Right cardiac atrium (tissue), 5 donors: ENCODE data around the gene THSD1. TPM values are rescaled to one million over a fixed set of nuclear protein-coding genes. Genes with fewer than 3 reads are reported as not detected.

Experiments
- ATAC-seq, 2 donors: fragments of 200-7000 bp; cut with Tn5 transposase; one replicate each; pipeline versions ENCODE4 v1.8.0 to v1.9.1; 2020; ENCODE audit warnings: moderate library complexity in 2 of 2, mild to moderate bottlenecking in 1 of 2
- DNase-seq, 3 donors: peaks; one replicate each; pipeline ENCODE4 v3.0.0-alpha.2; 2020
- H3K27ac ChIP-seq: one replicate; pipeline ENCODE4 v1.5.1; 2013; ENCODE audit warnings: mild to moderate bottlenecking, low read length, control low read depth, moderate library complexity
- H3K27me3 ChIP-seq: one replicate; pipeline ENCODE4 v1.6.1; 2013; ENCODE audit not compliant: control insufficient read depth, insufficient read depth
- H3K4me1 ChIP-seq: one replicate; pipeline ENCODE4 v1.6.1; 2013; ENCODE audit warnings: low read length; ENCODE audit not compliant: control insufficient read depth, insufficient read depth
- H3K4me3 ChIP-seq: one replicate; pipeline ENCODE4 v1.5.1; 2013; ENCODE audit warnings: low read length, control low read depth
- H3K9me3 ChIP-seq: one replicate; pipeline ENCODE4 v1.6.1; 2013; ENCODE audit warnings: low read length; ENCODE audit not compliant: control insufficient read depth
- WGBS: extraction: QIAGEN DNeasy Blood & Tissue Kit; methylation state at CpG from one replicate; pipeline ENCODE4 v1.1.7; 2013; 5-methylcytosine and 5-hydroxymethylcytosine counted together
- intact Hi-C, 4 donors: fragments of 100-400 bp; cut with DNase I; formaldehyde crosslinking; loops; one replicate each; pipeline versions ENCODE4 v1.11.0 to v1.14.0; 2022 to 2023
- long read RNA-seq, 4 donors: library from polyadenylated mRNA; unstranded; transcript quantifications; one replicate each; pipeline ENCODE4 v2.0.0, GENCODE V29; 2020 to 2021
- polyA plus RNA-seq: library from polyadenylated mRNA; stranded (reverse); fragments of 200-250 nt; gene quantifications from one replicate; pipeline ENCODE4 v1.2.3, GENCODE V29; 2013
- total RNA-seq, 4 donors: library from RNA; stranded (reverse); fragmentation: NEBNext Ultra II Directional; extraction: Animal tissue kit (Norgen Biotek cat#: 25700); gene quantifications; one replicate each; pipeline ENCODE4 v1.2.1, GENCODE V29; 2021
- donor health status: healthy with polysubstance abuse.
- donor health status: DM: no; HTN: yes; CAD: no.
- donor health status: DM: no; HTN: no; CAD: no.
- donor health status: DM: no; HTN: yes; CAD: no; lungs with severe emphysema.
- donor health status: DM: yes; HTN: yes; CAD: no.

The THSD1 gene
- total RNA-seq (1 to 10 TPM; 5.4 to 7.0 (median 6.2) TPM), polyA plus RNA-seq (3.9 TPM)
- long read RNA-seq, donor 1, transcript THSD1-201 (5 exons, 2,962 nt) = major isoform, 9 of 20 reads
- long read RNA-seq, donor 1, transcript THSD1-202 (4 exons, 3,189 nt) = minor isoform, 6 of 20 reads
- long read RNA-seq, donor 1, partial matches to known transcripts = 3 of 20 reads
- long read RNA-seq, donor 1, other reads (novel, unspliced or antisense) = 2 of 20 reads
- long read RNA-seq, donor 2, partial matches to known transcripts = 0 of 7 reads
- long read RNA-seq, donor 2, other reads (novel, unspliced or antisense) = 2 of 7 reads
- long read RNA-seq, donor 3, transcript THSD1-202 (4 exons, 3,189 nt) = major isoform, 19 of 40 reads
- long read RNA-seq, donor 3, transcript THSD1-201 (5 exons, 2,962 nt) = minor isoform, 11 of 40 reads
- long read RNA-seq, donor 3, partial matches to known transcripts = 2 of 40 reads
- long read RNA-seq, donor 3, other reads (novel, unspliced or antisense) = 8 of 40 reads
- long read RNA-seq, donor 4, partial matches to known transcripts = 1 of 5 reads
- long read RNA-seq, donor 4, other reads (novel, unspliced or antisense) = 0 of 5 reads

GRCh38 chr13:52405767-52406494 is at the start of gene THSD1:
Gene THSD1 (minus strand): TSS chr13:52406172. CDS start chr13:52402600, 3,572 bp downstream.
- no peaks in the 10 kb centered on the region for H3K9me3 ChIP-seq
- peak; percentile 85 to 93 (median 93) for DNase-seq
- peak within 1 kb of the TSS; percentile 38 for H3K4me3 ChIP-seq
- no peaks in the 10 kb centered on the region for H3K27me3 ChIP-seq
- no peaks in the 10 kb centered on the region for H3K4me1 ChIP-seq
- H3K27ac ChIP-seq = peak within 1 kb of the TSS; percentile 19
- intact Hi-C loops = no loop called here
- peak; percentile 96 to 98 for ATAC-seq
- under 1% methylated on average over 68 of the region's 68 CpGs for WGBS

- H3K27me3 ChIP-seq = no peaks in the 10 kb centered on the region
- no peaks in the 10 kb centered on the region for H3K9me3 ChIP-seq
- peak; percentile 73 to 89 (median 88) for DNase-seq
- H3K4me1 ChIP-seq = no peaks in the 10 kb centered on the region
- H3K27ac ChIP-seq = peak overlapping the region; percentile 71
- peak overlapping the region; percentile 64 for H3K4me3 ChIP-seq
- intact Hi-C loops = loop anchor here in 1 of 4 donors (10.0 kb wide), 1 partner anchor 111 kb away; no protein-coding TSS in a partner anchor
- ATAC-seq = peak; percentile 64 to 77
- whole genome bisulfite sequencing = under 1% methylated on average over 37 of the region's 37 CpGs
These were observed 49.7 kb upstream of the THSD1 start for GRCh38 chr13:52455677-52456041.

GRCh38 chr13:52454820-52455676 is 49.1 kb upstream of the THSD1 start, which contains the start of gene CKAP2:
Gene CKAP2 (plus strand): TSS chr13:52455478. CDS start chr13:52455557, 79 bp downstream.
- peak within 1 kb of the TSS; percentile 64 for H3K4me3 ChIP-seq
- H3K27ac ChIP-seq = peak within 1 kb of the TSS; percentile 71
- H3K27me3 ChIP-seq = no peaks in the 10 kb centered on the region
- H3K9me3 ChIP-seq = no peaks in the 10 kb centered on the region
- WGBS = under 1% methylated on average over 56 of the region's 56 CpGs
- peak; percentile 94 to 98 (median 96) for DNase-seq
- peak; percentile 95 to 96 for ATAC-seq
- no peaks in the 10 kb centered on the region for H3K4me1 ChIP-seq
- intact Hi-C loops = loop anchor here in 3 of 4 donors (5.0 to 10.0 kb wide), 3 partner anchors 53 to 113 kb away; no protein-coding TSS in a partner anchor

GRCh38 chr13:52454459-52454819 is 48.5 kb upstream of the THSD1 start:
- 16% methylated on average over 8 of the region's 8 CpGs for WGBS
- intact Hi-C loops = loop anchor here in 3 of 4 donors (5.0 to 10.0 kb wide), 3 partner anchors 52 to 112 kb away; no protein-coding TSS in a partner anchor
- no peak for ATAC-seq
- no peaks in the 10 kb centered on the region for H3K9me3 ChIP-seq
- no peak for DNase-seq
- H3K27ac ChIP-seq = no peak overlapping the region
- H3K4me3 ChIP-seq = peak overlapping the region; percentile 64
- no peaks in the 10 kb centered on the region for H3K27me3 ChIP-seq
- no peaks in the 10 kb centered on the region for H3K4me1 ChIP-seq

GRCh38 chr13:52452470-52452869 is 46.5 kb upstream of the THSD1 start:
- peaks cover 2% of the 10 kb centered on the region for H3K4me1 ChIP-seq
- no peak overlapping the region for H3K4me3 ChIP-seq
- intact Hi-C loops = loop anchor here in 3 of 4 donors (5.0 to 10.0 kb wide), 3 partner anchors 50 to 110 kb away; no protein-coding TSS in a partner anchor
- no peak overlapping the region for H3K27ac ChIP-seq
- DNase-seq (no peak), ATAC-seq (no peak)
- H3K9me3 ChIP-seq = no peaks in the 10 kb centered on the region
- 48% methylated on average over 2 of the region's 2 CpGs for WGBS
- no peaks in the 10 kb centered on the region for H3K27me3 ChIP-seq

- WGBS = 84% methylated on average over 24 of the region's 24 CpGs
- Histone ChIP-seq H3K27ac (no peak overlapping the region), H3K9me3 (no peaks in the 10 kb centered on the region), H3K27me3 (no peaks in the 10 kb centered on the region), H3K4me1 (peaks cover 2% of the 10 kb centered on the region), H3K4me3 (no peak overlapping the region)
- DNase-seq = peak in 1 of 3 donors; percentile 57
- no peak for ATAC-seq
- intact Hi-C loops = loop anchor here in 3 of 4 donors (5.0 to 10.0 kb wide), 3 partner anchors 49 to 109 kb away; no protein-coding TSS in a partner anchor
These were observed 45.3 kb upstream of the THSD1 start for GRCh38 chr13:52451135-52451804.

GRCh38 chr13:52450793-52451116 is 44.8 kb upstream of the THSD1 start:
- H3K9me3 ChIP-seq = no peaks in the 10 kb centered on the region
- peaks cover 2% of the 10 kb centered on the region for H3K4me1 ChIP-seq
- H3K4me3 ChIP-seq = no peak overlapping the region
- intact Hi-C loops = loop anchor here in 3 of 4 donors (5.0 to 10.0 kb wide), 3 partner anchors 48 to 108 kb away; no protein-coding TSS in a partner anchor
- no peak overlapping the region for H3K27ac ChIP-seq
- H3K27me3 ChIP-seq = no peaks in the 10 kb centered on the region
- no peak for ATAC-seq
- no peak for DNase-seq
- 9% methylated on average over 8 of the region's 8 CpGs for WGBS

- WGBS = under 1% methylated on average over 105 of the region's 105 CpGs
- H3K27me3 ChIP-seq = no peaks in the 10 kb centered on the region
- peak within 1 kb of the TSS; percentile 97 for H3K27ac ChIP-seq
- peaks cover 2% of the 10 kb centered on the region for H3K4me1 ChIP-seq
- ATAC-seq (peak; percentile 92 to 95), DNase-seq (peak; percentile 97 to 99 (median 99))
- H3K4me3 ChIP-seq = peak within 1 kb of the TSS; percentile 81
- intact Hi-C loops = loop anchor here in 3 of 4 donors (5.0 to 10.0 kb wide), 3 partner anchors 48 to 108 kb away; no protein-coding TSS in a partner anchor
- H3K9me3 ChIP-seq = no peaks in the 10 kb centered on the region
These were observed 44.2 kb upstream of the THSD1 start, which contains the start of gene VPS36 for GRCh38 chr13:52450012-52450792. Gene VPS36 (minus strand): TSS chr13:52450634. CDS start chr13:52450594, 40 bp downstream.
